Measurements from ENCODE around the gene ITGA1. TPM values are rescaled to one million over a fixed set of nuclear protein-coding genes. Genes with fewer than 3 reads are reported as not detected.

Gene ITGA1
- total and polyA plus RNA-seq, 2 of the 8 experiments (the other 6 are each of a cell fraction or from before 2014, with no cell fraction given) = 2.3 to 9.0 TPM

DNA sequence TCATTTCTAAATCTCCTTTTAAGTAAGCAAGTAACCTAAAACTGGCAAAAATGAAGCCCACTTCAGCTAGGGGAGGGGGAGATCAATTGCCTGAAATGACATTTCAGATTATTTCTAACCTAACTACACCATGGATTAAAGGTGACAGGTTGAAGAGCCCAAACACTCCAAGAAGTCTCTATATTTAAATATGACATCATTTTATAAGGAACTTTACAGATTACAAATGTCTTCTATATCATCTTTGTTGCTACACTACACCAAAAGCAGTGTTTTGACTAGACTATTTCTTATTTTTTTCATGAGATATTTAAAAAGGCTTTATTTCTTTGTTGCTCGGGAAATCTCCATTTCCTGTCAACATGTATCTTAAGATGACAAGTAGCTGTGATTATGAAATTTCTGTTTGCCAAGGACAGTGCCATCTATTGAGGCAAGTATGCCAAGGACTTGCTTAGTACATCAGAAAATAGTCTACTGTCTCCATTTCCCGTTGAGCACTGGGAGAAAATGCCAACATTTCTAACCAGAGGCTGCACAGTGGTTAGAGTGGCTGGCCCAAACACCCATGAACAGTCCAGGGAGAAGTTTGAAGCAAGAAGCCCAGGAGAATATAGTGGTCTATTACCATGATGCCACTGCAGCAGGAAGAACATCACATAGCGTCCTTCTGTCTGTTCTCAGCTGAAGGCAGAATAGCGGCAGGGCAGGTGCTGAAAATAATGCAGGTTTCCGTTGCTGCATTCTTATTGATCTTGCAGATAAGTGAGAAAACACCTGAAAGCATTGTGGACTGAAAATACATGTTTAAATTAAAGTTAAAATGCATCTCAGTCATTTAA, 108.1 kb downstream of the ITGA1 start:
- Histone ChIP-seq H3K27ac (ENCODE audit: low read depth, low read length) (no peak overlapping the region), H3K56ac (replicated peaks; ENCODE audit: insufficient read length, low read depth, low read length) (no peak overlapping the region), H3K23ac (ENCODE audit: insufficient read length) (no peak overlapping the region), H2BK12ac (ENCODE audit: low read depth, low read length) (no peak overlapping the region), H4K91ac (replicated peaks; ENCODE audit: insufficient read length, low read length) (no peak overlapping the region), H3K4me2 (ENCODE audit: insufficient read depth in 1 of 2, low read depth in 2 of 2, low read length in 2 of 2) (no peak overlapping the region), H3K27me3 (replicated peaks in 1 of 4; ENCODE audit: control insufficient read depth in 3 of 4, extremely low read depth in 1 of 4, insufficient read depth in 3 of 4, low read length in 3 of 4) (no peaks in the 10 kb centered on the region), H3K79me1 (ENCODE audit: low read depth, low read length) (no peaks in the 10 kb centered on the region), H3K23me2 (ENCODE audit: low read depth, low read length) (no peaks in the 10 kb centered on the region), H4K8ac (ENCODE audit: extremely low read depth, insufficient read depth, low read length) (no peak overlapping the region), H4K5ac (ENCODE audit: insufficient read length, low read depth, low read length) (no peak overlapping the region), H3K9ac (replicated peaks in 1 of 4; ENCODE audit: extremely low read depth in 1 of 4, low read depth in 3 of 4, low read length in 3 of 4) (peak overlapping the region in 1 of 4 experiments; percentile 34; a peak in 1 of 7 replicates), H3K4me1 (replicated peaks in 1 of 4; ENCODE audit: control insufficient read depth in 3 of 4, insufficient read depth in 4 of 4, low read length in 3 of 4) (no peaks in the 10 kb centered on the region), H2AFZ (ENCODE audit: low read length) (no peak overlapping the region), H2BK5ac (ENCODE audit: low read depth, low read length) (no peak overlapping the region), H3K4me3 (ENCODE audit: extremely low read depth in 1 of 4, insufficient read depth in 2 of 4, low read depth in 3 of 4, low read length in 4 of 4) (no peak overlapping the region), H3K9me3 (ENCODE audit: insufficient read depth in 2 of 2, low read depth in 1 of 2, low read length in 1 of 2) (no peaks in the 10 kb centered on the region), H3K79me2 (ENCODE audit: control insufficient read depth in 1 of 2, insufficient read depth in 2 of 2, low read length in 2 of 2) (no peaks in the 10 kb centered on the region), H3K14ac (ENCODE audit: insufficient read length) (no peak overlapping the region), H3K36me3 (ENCODE audit: control insufficient read depth in 2 of 4, insufficient read depth in 4 of 4, low read length in 3 of 4) (no peaks in the 10 kb centered on the region), H2AK5ac (ENCODE audit: low read depth, low read length) (no peak overlapping the region), H3K4ac (replicated peaks; ENCODE audit: insufficient read length, low read depth, low read length) (no peak overlapping the region), H2BK15ac (ENCODE audit: low read length) (no peak overlapping the region), H2BK20ac (ENCODE audit: low read length) (no peak overlapping the region), H2BK120ac (replicated peaks; ENCODE audit: low read depth, low read length) (no peak overlapping the region), H3K18ac (ENCODE audit: extremely low read depth, low read length) (no peak overlapping the region), H4K20me1 (replicated peaks in 1 of 2; ENCODE audit: control insufficient read depth in 1 of 2, insufficient read depth in 2 of 2, low read length in 2 of 2) (no peaks in the 10 kb centered on the region)
- FAIRE-seq (no peak), DNase-seq (ENCODE audit: low read depth in 1 of 2, low spot score in 2 of 2) (no peak)
- CTCF ChIA-PET (ENCODE audit: partially characterized antibody) = interaction anchor here (0.8 kb wide), 1 partner anchor 11 kb away, joined by 3 read pairs; no protein-coding TSS in a partner anchor
- TF ChIP-seq CEBPB (IDR thresholded peaks at IDR 0.05; ENCODE audit: low read depth, low read length) (no peak), CTBP2 (IDR thresholded peaks at IDR 0.05; ENCODE audit: borderline replicate concordance, insufficient read depth, insufficient read length, low read length) (no peak), GABPA (IDR thresholded peaks at IDR 0.05; ENCODE audit: borderline replicate concordance, insufficient read depth, low read length) (no peak), TAF7 (optimal IDR thresholded peaks at IDR 0.05; ENCODE audit: borderline replicate concordance, low read depth, low read length) (no peak), SRF (IDR thresholded peaks at IDR 0.05; ENCODE audit: low read depth, low read length) (no peak), BCL11A (IDR thresholded peaks at IDR 0.05; ENCODE audit: low read depth in 2 of 2, low read length in 2 of 2) (no peak), CBX5 (IDR thresholded peaks at IDR 0.05; ENCODE audit: low read depth, low read length) (no peak)
- 93% methylated on average over 5 of the region's 5 CpGs; no CpG with 5 or more reads in 1 of the 2 experiments for WGBS, 2 experiments (ENCODE audit: extremely low coverage in 1 of 2, insufficient coverage in 1 of 2, insufficient read length in 1 of 2, insufficient replicate concordance in 2 of 2, low coverage in 1 of 2, low lambda C conversion rate in 2 of 2, missing lambda C conversion rate in 1 of 2)
- POLR2A ChIA-PET (ENCODE audit: partially characterized antibody) = no interaction called here
